Amniotic stem cell (primary cell): ENCODE results near the gene BCAS1.
"Not testable (repeated sequence)": the region's sequence is repeated elsewhere in the genome, so short reads cannot be mapped to it uniquely, and the experiment has no call there.

Source experiments
- DNase-seq: peaks from one replicate; lab custom pipeline; 2025; lab: John Stamatoyannopoulos, UW

BCAS1 gene

GRCh38 chr20:53984356-53985149 lies 85.8 kb downstream of the BCAS1 start:
- no peak for DNase-seq

- no peak for DNase-seq
Measured at GRCh38 chr20:53983401-53983800, 87.0 kb downstream of the BCAS1 start.

- DNase-seq, result no peak
Measured at GRCh38 chr20:53982624-53983023, 87.8 kb downstream of the BCAS1 start.

GRCh38 chr20:53981752-53982437 lies 88.5 kb downstream of the BCAS1 start:
- DNase-seq, result no peak

- DNase-seq, result no peak
Measured at GRCh38 chr20:53981130-53981529, 89.3 kb downstream of the BCAS1 start.

GRCh38 chr20:53980031-53980465 lies 90.3 kb downstream of the BCAS1 start:
- no peak for DNase-seq

GRCh38 chr20:53978497-53978896 lies 91.9 kb downstream of the BCAS1 start:
- no peak for DNase-seq

GRCh38 chr20:53977391-53977790 lies 93.0 kb downstream of the BCAS1 start:
- DNase-seq, result no peak

- DNase-seq, result no peak
Measured at GRCh38 chr20:53975761-53976160, 94.6 kb downstream of the BCAS1 start.

GRCh38 chr20:53974785-53975555 lies 95.4 kb downstream of the BCAS1 start:
- DNase-seq, result no peak

GRCh38 chr20:53973882-53974281 lies 96.5 kb downstream of the BCAS1 start:
- not testable (repeated sequence) for DNase-seq

GRCh38 chr20:53972179-53972578 lies 98.2 kb downstream of the BCAS1 start:
- no peak for DNase-seq

GRCh38 chr20:53971096-53971683 lies 99.2 kb downstream of the BCAS1 start:
- DNase-seq, result no peak

GRCh38 chr20:53970232-53970631 lies 100.2 kb downstream of the BCAS1 start:
- no peak for DNase-seq

GRCh38 chr20:53967527-53967926 lies 102.9 kb downstream of the BCAS1 start:
- no peak for DNase-seq

GRCh38 chr20:53966774-53967398 lies 103.5 kb downstream of the BCAS1 start:
- no peak for DNase-seq

- DNase-seq, result no peak
Measured at GRCh38 chr20:53964501-53965253, 105.7 kb downstream of the BCAS1 start.

- no peak for DNase-seq
Measured at GRCh38 chr20:53964067-53964466, 106.3 kb downstream of the BCAS1 start.

GRCh38 chr20:53963635-53964034 lies 106.8 kb downstream of the BCAS1 start:
- no peak for DNase-seq

GRCh38 chr20:53962388-53962787 lies 108.0 kb downstream of the BCAS1 start:
- DNase-seq, result no peak

GRCh38 chr20:53961527-53961926 lies 108.9 kb downstream of the BCAS1 start:
- no peak for DNase-seq
